ENCODE data around the gene PLEKHG5.

PLEKHG5 gene

GRCh38 chr1:6497215-6497866 lies 5.9 kb upstream of the PLEKHG5 start:
- Histone ChIP-seq H3K4me1 (ENCODE audit: low read length) (peaks cover 3% of the 10 kb centered on the region; the same call in 1 of the 2 replicates), H3K79me2 (ENCODE audit: low read length) (no peaks in the 10 kb centered on the region), H3K36me3 (replicated peaks; ENCODE audit: low read depth, low read length) (no peaks in the 10 kb centered on the region), H3K9ac (ENCODE audit: low read length) (peak overlapping the region; percentile 32; the same call in 1 of the 2 replicates), H3K27ac (ENCODE audit: low read length) (no peak overlapping the region), H3K9me3 (ENCODE audit: insufficient read depth, low read length) (no peaks in the 10 kb centered on the region), H3K4me2 (ENCODE audit: low read length) (peak overlapping the region; percentile 93), H2AFZ (ENCODE audit: low read depth, low read length) (no peak overlapping the region), H3K4me3 (ENCODE audit: low read length) (peak overlapping the region; percentile 88), H4K20me1 (ENCODE audit: insufficient read depth, low read length) (no peaks in the 10 kb centered on the region), H3K27me3 (ENCODE audit: low read depth, low read length) (peaks cover 15% of the 10 kb centered on the region)
- TF ChIP-seq EZH2phosphoT487 (IDR thresholded peaks at IDR 0.05; ENCODE audit: low read depth): no peak
- TF ChIP-seq, protein P1, sequence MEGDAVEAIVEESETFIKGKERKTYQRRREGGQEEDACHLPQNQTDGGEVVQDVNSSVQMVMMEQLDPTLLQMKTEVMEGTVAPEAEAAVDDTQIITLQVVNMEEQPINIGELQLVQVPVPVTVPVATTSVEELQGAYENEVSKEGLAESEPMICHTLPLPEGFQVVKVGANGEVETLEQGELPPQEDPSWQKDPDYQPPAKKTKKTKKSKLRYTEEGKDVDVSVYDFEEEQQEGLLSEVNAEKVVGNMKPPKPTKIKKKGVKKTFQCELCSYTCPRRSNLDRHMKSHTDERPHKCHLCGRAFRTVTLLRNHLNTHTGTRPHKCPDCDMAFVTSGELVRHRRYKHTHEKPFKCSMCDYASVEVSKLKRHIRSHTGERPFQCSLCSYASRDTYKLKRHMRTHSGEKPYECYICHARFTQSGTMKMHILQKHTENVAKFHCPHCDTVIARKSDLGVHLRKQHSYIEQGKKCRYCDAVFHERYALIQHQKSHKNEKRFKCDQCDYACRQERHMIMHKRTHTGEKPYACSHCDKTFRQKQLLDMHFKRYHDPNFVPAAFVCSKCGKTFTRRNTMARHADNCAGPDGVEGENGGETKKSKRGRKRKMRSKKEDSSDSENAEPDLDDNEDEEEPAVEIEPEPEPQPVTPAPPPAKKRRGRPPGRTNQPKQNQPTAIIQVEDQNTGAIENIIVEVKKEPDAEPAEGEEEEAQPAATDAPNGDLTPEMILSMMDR (IDR thresholded peaks at IDR 0.05; ENCODE audit: low read depth, low read length): no peak

DNA sequence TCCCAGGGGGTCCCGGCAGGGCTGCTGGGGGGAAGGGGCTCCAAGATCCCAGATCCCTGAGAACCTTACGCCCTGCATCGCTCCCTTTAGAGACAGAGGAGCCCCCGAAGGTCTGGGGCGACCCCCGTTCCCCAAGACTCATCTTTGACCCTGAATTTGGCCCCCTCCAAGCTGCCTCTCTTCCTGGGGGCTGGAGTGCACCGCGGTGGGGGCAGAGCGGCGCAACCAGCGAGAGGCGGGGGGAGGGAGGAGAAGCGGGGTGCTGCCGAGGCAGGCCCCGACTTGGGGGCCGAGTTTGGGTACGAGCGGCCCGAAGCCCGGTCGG lies 5.4 kb upstream of the PLEKHG5 start:
- H4K20me1 ChIP-seq (ENCODE audit: insufficient read depth, low read length): no peaks in the 10 kb centered on the region
- no peak overlapping the region for H3K27ac ChIP-seq (ENCODE audit: low read length)
- H3K4me1 ChIP-seq (ENCODE audit: low read length): peaks cover 3% of the 10 kb centered on the region; the same call in 1 of the 2 replicates
- H3K4me3 ChIP-seq (ENCODE audit: low read length): peak overlapping the region; percentile 73
- no peaks in the 10 kb centered on the region for H3K79me2 ChIP-seq (ENCODE audit: low read length)
- TF ChIP-seq, protein P1 (IDR thresholded peaks at IDR 0.05; ENCODE audit: low read depth, low read length): no peak
- TF ChIP-seq EZH2phosphoT487 (IDR thresholded peaks at IDR 0.05; ENCODE audit: low read depth): no peak
- H3K9ac ChIP-seq (ENCODE audit: low read length): peak overlapping the region; percentile 32
- peaks cover 15% of the 10 kb centered on the region for H3K27me3 ChIP-seq (ENCODE audit: low read depth, low read length)
- no peaks in the 10 kb centered on the region for H3K9me3 ChIP-seq (ENCODE audit: insufficient read depth, low read length)
- H3K36me3 ChIP-seq (replicated peaks; ENCODE audit: low read depth, low read length): no peaks in the 10 kb centered on the region
- H3K4me2 ChIP-seq (ENCODE audit: low read length): peak overlapping the region; percentile 82
- no peak overlapping the region for H2AFZ ChIP-seq (ENCODE audit: low read depth, low read length)

GRCh38 chr1:6496365-6496721 lies 4.9 kb upstream of the PLEKHG5 start:
- no peaks in the 10 kb centered on the region for H4K20me1 ChIP-seq (ENCODE audit: insufficient read depth, low read length)
- H2AFZ ChIP-seq (ENCODE audit: low read depth, low read length): no peak overlapping the region
- H3K4me1 ChIP-seq (ENCODE audit: low read length): peaks cover 7% of the 10 kb centered on the region
- H3K4me3 ChIP-seq (ENCODE audit: low read length): no peak overlapping the region
- no peaks in the 10 kb centered on the region for H3K9me3 ChIP-seq (ENCODE audit: insufficient read depth, low read length)
- no peak overlapping the region for H3K4me2 ChIP-seq (ENCODE audit: low read length)
- H3K36me3 ChIP-seq (replicated peaks; ENCODE audit: low read depth, low read length): no peaks in the 10 kb centered on the region
- H3K27ac ChIP-seq (ENCODE audit: low read length): no peak overlapping the region
- TF ChIP-seq, protein P1 (IDR thresholded peaks at IDR 0.05; ENCODE audit: low read depth, low read length): no peak
- no peak for TF ChIP-seq EZH2phosphoT487 (IDR thresholded peaks at IDR 0.05; ENCODE audit: low read depth)
- peaks cover 14% of the 10 kb centered on the region for H3K27me3 ChIP-seq (ENCODE audit: low read depth, low read length)
- no peaks in the 10 kb centered on the region for H3K79me2 ChIP-seq (ENCODE audit: low read length)
- H3K9ac ChIP-seq (ENCODE audit: low read length): no peak overlapping the region

DNA sequence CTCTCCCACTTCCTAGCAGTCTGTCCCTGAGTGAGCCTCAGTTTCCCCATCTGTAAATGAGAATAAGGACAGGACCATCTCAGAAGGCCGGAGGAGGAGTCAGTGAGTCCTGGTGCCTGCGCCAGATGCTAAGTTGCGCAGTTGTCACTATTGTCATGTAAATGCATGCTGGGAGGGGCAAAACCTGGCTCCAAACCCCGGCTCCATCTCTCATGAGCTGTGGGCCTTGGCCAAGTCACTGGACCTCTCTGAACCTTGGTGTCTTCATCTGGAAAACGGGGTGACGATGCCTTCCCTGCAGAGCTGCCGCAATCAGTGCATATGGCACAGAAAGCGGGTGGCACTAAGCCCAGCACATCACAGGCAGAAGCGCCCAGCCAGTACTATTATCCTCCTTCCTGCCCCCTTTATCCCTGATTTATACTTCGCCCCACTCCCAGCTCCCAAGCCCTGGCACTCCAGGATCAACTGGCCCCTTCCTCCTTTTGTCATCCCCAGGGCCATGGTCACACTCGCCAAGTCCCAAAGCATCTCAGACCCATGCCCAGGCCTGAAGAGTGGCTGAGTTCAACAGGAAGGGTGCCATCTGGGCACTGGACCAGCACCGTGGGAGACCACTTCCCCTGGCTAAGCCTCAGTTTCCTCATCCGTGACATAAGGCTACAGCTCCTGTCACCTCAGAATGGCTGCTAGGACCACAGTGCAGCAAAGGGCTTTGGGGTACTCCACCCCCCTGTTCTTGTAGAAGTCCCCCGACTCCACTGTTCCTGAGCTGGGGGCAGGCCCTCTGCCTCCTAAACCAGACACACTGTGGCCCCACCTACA lies 4.3 kb upstream of the PLEKHG5 start:
- Histone ChIP-seq H4K20me1 (ENCODE audit: insufficient read depth, low read length) (no peaks in the 10 kb centered on the region), H3K9me3 (ENCODE audit: insufficient read depth, low read length) (no peaks in the 10 kb centered on the region), H3K4me2 (ENCODE audit: low read length) (no peak overlapping the region), H3K9ac (ENCODE audit: low read length) (no peak overlapping the region), H3K4me3 (ENCODE audit: low read length) (no peak overlapping the region), H3K27me3 (ENCODE audit: low read depth, low read length) (peaks cover 11% of the 10 kb centered on the region), H3K36me3 (replicated peaks; ENCODE audit: low read depth, low read length) (no peaks in the 10 kb centered on the region), H3K4me1 (ENCODE audit: low read length) (peaks cover 9% of the 10 kb centered on the region), H3K27ac (ENCODE audit: low read length) (no peak overlapping the region), H2AFZ (ENCODE audit: low read depth, low read length) (no peak overlapping the region), H3K79me2 (ENCODE audit: low read length) (no peaks in the 10 kb centered on the region)
- TF ChIP-seq, protein P1 (IDR thresholded peaks at IDR 0.05; ENCODE audit: low read depth, low read length): no peak
- no peak for TF ChIP-seq EZH2phosphoT487 (IDR thresholded peaks at IDR 0.05; ENCODE audit: low read depth)
